ENCODE data around the gene KRT1.

KRT1 gene

DNA sequence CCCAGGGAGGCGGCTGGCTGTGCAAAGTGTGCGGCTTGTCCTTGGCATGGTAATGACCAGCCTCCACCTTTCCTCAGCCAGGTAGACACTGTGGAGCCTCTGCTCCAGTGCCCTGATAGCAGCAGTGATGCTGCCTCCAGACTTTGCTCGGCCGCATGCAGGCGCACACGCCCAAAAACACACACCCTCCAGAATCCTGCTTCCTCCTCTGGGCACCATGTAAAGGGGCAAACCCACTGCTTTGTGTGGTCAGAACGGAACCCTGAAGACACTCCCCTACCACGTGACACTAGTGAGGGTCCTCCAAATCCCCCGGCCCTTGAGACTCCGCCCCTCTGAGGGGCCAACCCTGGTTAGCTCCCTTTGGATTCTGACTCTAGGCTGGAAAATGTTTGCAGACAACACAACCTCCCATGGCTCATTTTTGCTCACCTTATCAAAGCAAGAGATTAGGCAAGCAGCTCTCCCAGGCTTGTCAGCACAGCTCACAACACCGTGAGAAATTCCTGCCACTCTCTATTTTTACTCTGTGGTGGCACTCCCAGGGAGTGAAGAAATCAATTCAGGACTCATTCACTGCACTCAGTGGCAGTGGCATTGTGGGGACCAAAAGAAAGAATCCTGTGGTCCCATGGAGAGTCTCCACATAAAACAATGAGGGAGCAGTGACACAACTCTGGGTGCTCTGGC, 18.6 kb upstream of the KRT1 start:
- no peak for DNase-seq

DNA sequence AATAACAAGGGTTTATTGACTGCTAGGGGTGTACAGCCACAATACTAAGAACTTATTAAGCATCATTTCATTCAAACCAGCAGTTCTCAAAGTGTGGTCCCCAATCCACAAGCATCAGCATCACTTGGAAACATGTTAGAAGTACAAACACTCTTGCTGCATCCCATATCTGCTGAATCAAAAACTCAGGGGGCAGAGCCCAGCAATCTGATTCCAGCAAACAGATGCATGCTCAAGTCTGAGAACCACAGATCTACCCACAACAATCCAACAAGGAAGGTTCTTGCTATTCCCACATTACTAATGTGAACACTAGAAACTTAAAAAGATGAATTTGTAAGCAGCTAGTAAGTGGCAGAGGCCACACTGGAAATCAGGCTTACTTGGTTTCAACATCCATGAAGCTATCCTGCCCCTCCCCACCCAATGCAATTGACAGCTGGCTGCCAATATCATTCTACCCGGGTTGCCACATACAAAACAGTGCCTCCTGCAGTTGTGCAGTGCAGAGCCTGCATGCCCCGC, 16.9 kb upstream of the KRT1 start:
- DNase-seq = no peak

DNA sequence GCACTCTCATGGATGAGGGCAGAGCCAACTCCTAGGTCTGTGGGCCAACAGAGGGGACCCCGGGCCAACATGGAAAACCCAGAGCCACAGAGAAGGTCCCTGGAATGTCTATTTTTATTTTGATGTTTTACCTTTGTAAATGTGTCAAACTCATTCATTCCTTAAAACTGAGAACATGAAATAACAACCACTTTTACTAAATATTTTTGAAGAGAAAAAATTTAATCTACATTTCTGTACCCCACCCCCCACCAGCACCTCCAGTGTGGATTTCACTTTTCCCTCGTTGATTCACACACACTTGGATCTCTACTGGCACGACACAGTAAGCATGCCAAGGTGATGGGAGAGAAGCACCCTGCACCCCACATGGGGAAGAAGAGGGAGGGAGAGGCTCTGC, 16.4 kb upstream of the KRT1 start:
- DNase-seq = no peak

DNA sequence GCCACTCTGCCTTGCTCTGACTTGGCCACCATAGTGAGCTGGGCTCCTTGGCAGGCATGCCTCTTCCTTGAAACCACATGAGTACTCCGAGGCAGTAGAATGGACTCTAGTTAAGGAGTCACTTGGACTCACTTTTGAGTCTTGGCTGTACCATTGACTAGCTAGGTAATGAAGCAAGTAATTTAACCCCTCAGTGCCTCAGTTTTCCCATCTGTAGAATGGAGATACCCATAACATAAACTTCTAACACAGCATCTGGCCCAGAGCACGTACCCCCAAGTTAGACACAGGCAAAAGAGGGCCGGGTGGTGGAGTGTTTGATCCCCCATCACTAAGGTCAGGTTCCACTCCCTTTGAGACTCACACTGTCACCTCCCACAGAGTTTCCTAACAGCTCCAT, 14.8 kb upstream of the KRT1 start:
- no peak for DNase-seq

DNA sequence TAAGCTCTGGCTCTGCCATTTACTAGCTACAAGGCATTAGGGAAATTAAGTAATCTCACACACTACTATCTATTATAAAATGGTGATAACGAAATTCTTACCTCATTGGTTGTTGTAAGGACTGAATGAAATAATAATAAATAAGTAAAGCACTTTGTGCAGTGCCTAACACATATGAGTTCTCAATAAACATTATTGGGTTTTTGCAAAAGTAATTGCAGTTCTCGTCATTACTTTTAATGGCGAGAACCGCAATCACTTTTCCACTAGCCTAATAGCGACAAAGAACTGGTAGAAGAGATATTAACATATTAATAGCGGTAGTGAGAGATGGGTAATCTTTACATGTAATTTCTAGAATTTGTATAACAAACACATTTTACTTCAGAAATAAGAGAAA, 13.9 kb upstream of the KRT1 start:
- DNase-seq = no peak

DNA sequence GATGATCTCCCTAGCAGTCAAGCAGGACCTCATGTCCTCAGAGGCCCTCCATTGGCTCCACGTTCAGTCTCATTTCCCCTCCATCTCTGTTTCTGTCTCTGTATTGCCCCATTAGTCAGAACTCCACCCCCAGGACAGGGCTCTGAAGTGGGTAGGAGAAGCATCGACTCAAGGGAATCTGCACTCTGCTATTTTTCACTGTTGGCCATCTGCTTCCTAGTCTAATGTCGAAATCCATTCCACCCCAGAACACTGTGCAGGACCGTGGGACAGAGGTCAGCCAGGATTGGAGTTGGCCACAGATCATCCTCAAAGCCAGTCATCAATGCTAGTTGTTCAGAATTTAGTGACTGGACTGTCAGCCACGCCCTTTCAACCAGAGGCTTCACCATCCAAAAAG, 13.1 kb upstream of the KRT1 start:
- DNase-seq = no peak

DNA sequence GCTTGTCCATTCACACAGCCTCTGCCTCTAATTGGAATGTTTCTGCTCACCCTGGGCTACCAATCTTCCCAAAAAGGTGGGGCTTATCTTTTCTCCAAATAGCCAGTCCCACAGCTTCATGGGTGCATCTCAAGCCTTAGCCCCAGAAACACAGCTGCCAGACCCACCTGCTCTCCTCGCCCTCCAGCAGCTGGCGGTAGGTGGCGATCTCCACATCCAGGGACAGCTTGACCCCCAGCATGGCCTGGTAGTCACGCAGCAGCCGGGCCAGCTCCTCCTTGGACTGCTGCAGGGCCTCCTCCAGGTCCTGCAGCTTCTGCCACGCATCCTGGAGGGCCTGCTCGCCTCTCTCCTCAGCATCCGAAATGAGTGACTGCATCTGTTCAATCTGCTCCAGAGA, 12.0 kb upstream of the KRT1 start:
- DNase-seq = no peak

DNA sequence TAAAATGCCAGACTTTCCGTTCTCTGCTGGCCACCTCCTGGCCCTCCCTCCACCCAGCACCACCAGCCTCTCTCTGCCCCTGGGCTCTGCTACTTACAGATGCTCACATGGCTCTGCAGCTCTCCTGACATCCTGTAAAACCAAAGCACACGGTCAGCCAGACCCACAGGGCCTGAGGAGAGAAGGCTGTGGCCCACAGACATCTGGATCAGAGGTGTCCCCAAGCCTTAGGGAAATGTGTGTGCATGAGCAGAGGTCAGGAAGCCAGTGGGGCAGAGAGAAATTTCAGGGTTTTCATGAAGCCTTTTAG, 11.6 kb upstream of the KRT1 start:
- DNase-seq = no peak

DNA sequence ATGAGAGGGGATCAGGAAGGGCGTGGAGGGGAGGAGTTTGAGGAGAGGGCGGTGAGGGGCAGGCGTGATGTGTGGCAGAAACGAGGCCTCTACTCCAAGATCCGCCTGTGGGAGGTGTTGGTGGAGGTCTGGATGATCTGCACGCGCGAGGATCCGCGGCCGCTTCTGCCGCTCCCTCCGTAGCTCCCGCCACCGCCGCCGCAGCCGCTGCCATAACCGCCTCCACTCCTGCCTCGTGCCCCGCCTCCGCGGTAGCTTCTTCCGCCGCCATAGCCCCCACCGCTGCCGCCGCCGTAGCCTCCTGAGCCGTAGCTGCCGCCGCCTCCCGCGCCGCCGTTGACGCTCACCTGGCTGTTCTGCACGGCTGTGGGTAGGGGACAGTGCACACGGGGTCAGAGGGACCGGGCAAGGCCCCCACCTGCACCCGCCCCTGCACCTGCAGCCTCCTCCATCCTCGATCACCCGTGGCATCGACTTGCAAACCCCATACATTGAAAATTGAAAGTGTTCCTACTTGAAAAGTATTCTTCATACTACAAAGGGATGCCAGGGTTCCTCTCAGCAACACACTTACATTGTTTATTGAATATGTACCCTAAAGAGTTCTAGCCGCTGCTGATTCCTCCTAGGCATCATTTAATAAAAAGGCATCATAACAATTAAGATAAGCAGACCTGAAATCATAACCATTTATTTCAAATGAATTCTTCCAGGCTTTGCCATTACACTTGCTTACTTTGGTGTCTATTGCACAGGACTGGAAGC, 11.1 kb upstream of the KRT1 start:
- peak in 13 of 51 donors; percentile 2 to 22 (median 7) for DNase-seq

DNA sequence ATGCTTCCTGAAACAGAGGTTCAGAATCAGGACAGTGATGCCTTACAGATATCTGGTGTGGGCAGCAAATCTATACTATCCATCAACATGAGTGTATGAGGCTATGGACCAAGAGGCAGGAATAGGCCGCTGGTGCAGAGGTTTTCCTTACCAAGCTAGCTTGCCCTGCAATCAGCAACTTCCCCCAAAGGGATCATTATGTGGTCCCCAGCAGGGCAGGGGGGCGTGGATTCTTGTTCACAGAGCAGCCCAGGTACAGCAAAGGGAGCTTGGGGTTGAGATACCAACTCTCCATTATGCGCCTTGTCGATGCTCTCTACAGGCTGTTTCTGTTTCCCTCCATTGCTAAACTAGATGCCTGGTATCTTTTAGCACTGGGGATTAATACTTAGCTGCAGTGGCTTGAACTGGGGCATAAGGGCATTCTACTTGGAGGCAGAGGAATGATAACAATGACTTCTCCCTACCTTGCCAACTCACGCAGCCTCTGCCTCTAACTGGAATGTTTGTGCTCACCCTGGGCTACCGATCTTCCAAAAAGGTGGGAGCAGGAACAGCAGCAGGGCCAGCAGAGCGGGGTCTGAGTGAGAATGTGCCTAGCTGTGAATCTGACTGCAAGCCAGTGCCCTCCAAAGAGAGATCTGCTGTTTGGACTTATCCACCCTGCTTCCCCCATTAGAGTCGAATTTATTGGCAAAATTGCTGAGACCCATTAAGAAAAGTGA, 10.3 kb upstream of the KRT1 start:
- no peak for DNase-seq

DNA sequence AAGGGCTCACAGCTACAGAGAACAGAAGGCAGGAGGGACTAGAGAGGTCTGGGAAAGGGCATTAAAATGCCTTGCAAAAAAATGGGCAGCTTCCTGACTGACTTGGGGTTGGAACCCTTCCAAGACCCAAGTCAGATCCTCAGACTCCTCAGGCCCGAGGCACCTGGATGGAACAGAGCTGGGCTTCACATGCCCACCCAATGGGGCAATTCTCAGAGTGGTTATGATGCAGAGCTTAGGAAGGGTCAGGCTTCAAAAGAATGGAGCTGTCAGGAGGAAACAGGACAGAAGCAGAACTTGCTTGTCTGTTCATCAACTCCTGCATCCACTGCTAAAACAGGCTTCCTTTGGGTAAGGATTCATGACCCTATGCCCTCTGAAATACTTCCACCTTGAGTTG, 9.7 kb upstream of the KRT1 start:
- no peak for DNase-seq

DNA sequence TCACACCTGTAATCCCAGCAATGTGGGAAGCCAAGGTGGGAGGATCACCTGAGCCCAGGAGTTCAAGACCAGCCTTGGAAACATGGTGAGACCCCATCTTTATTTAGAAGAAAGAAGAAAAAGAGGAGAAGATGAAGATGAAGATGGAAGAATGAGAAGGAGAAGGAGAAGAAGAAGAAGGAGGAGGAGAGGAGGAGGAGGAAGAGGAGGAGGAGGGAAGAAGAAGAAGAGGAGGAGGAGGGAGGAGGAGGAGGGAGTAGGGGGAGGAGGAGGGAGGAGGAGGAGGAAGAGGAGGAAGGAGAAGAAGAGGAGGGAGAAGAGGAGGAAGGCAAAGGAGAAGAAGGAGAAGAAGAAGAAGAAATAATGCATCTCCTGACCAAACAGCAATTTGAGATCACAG, 9.0 kb upstream of the KRT1 start:
- DNase-seq = no peak

DNA sequence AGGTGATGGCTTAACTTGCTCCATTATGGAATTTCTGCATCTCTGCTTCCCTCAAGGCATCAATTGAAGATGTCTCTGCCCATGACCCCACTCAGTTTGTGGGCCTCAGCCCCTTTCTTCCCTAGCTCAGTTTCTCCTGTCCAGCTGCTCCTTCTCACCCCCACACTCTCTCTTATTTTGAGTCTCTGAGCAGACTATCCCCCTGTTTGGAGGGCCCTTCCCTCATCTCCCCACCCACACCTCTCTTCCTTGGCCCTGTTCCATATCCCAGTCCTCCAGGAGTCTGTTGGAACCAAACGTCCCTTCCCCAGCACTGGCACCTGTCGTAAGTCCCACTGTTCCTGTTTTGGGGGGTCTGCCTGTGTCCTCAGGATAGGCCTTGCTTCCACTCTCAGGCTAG, 8.3 kb upstream of the KRT1 start:
- no peak for DNase-seq

DNA sequence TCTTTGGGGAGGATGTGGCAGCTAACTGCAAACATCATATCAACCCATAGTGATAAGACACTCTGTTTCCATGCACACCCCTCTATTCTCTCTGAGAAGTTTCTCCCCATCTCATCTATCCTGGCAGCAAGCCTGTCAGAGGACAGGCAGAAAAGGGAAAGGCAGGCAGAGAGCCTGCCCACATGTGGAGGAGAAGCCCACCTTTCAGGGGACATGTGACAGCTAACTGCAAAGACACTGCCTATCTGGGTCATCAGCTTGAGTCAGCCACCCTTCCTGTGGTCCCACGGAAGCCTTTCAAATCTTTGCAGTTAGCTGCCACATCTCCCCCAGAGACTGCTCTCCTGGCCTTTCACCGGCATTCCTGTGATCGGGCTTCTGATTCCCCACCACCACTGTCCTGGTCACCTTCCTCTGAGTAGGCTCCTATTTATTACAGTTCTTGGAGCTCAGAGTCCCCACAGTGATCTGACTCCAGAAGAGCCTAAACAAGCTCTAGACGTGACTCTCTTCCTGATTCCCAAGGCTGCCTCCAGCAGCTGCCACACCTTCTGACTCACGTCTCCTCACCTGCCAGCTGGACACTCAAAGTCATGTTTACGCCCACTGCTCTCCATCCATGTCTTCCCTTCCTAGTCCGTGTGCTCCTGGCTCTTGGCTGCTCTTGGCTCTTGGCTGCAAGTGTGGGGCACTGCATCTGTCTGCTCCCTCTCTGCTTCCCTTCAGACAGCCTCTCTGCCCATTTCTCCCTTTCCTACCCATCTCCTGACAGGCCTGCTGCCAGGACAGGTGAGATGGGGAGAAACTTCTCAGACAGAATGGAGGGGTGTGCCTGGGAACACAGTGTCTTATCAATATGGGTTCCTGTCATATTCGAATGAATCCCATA, 7.5 kb upstream of the KRT1 start:
- DNase-seq = no peak

DNA sequence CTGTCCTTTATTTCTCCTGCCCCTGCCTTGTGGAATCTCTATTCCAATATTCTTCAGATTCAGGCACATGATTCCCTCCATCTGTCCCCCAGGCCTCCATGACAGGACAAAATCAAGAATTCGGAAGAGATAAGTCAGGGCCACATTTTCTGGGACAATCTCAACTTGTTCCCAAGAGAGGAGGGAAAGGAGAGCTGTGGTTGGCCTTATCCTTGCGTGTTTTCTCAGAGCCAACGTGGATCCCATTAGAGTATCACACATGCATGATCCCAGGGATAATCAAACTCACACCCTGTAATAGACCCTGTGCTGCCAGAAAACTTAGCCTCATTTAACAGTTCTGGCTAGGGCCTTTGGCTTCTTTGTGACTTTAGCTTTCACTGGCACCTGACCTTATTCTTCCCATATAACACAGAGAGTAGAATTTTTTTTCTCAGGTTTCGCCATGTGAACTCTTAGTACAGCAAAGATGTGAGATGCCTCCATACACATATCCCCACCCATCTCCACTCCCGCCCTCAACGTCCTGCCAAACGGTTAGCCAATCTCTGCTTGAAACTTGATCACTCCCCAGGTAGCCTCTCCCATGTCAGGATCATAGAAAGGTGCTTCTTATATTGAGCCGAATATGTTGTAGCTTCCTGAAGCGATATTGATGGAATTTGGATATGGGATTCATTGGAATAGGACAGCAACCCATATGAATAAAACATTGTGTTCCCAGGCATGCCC, 6.7 kb upstream of the KRT1 start:
- no peak for DNase-seq

DNA sequence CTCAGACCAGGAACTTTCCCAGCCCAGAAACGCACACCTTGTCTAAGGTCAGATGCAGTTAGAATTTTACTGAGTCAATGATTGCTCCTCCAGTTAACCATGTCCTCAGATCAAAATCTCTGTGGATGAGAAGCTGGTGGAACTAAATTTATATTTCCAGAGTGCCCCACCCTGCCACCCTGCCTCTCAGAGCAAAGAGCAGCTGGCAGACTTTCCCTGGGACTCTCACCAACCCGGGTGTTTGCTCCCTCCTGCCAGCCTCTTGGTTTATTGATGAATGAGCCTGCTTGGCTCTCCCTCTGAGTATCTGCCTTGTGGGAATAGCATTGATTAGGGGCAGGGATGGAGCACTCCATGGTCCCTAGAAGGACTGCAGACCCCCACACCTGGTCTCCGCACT, 5.9 kb upstream of the KRT1 start:
- no peak for DNase-seq

DNA sequence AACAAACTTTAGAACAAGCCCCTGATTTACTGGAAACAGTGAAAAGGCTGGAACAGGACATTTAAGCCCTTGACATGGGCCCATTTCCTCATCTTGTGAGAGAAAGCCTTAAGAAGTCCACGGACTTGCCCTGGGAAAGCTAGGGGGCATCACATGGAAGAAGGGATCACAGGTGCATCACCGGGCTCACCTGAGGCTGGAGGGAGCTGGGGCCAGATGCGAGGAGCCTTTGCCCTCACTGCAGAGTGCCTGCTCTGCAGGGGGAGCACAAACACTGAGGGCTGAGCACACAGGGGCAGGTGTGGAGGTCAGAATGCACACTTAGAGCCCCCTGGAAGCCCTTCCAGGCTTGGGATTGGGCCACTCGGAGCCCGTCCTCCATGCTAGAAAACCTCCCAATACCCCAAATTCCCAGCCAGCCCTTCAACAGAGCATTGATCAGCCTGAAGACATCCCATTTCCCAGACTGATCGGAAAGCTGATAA, 5.2 kb upstream of the KRT1 start:
- DNase-seq = no peak

DNA sequence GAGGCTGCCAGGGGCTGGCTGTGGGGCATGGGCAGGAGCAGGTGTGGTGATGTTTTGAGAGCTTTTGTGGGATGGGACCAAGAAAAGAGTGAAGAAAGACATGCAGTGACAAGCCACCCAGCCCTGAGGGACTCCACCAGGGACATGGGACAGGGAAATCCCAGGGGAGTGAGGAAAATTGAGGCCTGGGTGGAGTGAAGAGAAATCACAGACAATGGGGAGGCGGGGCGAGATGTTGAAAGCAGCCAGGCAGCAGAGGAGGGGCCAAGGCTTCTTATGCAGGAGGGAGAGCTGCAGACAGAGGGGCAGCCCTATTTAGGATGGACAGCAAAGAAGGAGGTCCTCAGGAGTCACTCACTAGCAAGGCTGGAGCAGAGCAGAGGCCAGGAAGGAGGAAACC, 4.2 kb upstream of the KRT1 start:
- no peak for DNase-seq

DNA sequence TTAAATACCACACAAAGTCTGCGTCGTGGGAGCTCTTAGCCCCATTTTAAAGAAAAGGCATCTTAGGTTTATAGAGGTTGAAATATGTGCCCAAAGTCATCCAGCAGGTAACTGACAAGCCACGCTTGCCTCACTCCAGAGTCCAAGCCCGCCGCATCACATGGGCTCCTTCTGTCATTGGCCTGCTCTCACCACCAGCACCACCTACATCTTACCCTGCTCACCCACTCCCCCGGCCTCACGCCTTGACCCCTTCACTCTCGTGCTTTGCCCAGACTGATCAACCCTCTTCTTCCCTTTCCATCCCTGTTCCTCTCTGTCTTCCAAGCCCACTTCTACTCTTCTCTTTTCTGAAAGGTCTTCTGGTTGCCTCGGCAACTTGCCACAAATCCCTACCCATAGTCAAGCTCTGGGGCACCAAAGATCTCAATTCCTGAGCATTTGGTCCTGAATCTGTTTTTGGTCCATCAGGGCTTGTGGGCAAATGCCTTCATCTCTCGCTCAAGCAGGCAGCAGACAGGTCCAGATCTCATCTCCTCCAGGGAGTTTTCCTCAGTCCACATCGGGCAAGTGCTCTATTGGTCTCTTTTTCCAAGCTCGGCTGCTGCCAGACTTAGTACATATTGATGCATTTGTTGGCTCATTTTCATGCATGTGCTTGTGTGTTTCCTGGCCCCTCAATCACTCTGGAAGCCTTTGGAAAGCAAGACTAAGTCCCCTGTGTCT, 3.5 kb upstream of the KRT1 start:
- no peak for DNase-seq

DNA sequence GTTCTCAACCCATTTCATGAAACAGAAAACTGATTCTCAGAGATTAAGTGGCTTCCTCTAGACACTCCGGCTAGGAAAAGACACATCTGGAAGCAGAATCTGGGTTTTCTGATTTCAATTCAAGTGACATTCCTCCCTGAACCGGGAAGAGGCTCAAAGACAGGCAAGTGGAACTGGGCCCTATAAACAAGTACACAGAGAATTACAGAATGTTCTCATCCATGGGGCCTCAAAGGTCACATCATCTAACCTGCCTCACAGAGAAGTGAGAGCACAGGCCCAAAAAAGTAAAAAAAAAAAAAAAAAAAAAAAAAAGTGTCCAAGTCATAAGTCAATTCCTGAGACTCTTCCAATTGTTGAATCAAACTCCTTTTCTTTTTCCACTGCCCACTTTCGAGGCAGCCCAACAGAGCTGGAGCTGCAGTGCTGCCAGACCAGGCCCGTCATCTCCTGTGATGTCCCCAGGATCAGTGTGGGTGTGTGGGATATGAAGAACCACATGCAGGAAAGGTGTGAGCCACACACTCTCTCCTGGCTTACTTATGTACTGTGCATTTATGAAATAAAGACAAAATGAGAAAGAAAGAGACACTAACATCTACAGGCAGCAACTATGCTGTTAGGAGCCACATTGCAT, 2.8 kb upstream of the KRT1 start:
- no peak for DNase-seq

Measured in hypothalamus (tissue), 51 donors.